OCI-LY1 (cell line): Measurements from ENCODE around the gene GOSR1.
"Not testable (repeated sequence)": the region's sequence is repeated elsewhere in the genome, so short reads cannot be mapped to it uniquely, and the experiment has no call there.

Experiments
- H2AFZ ChIP-seq: fragments of 200-600 bp; sonication (generic), shearing (Covaris generic); 2 replicates; pipeline ENCODE4 v1.6.0; 2014; ENCODE audit warnings: antibody characterized with exemption, mild to moderate bottlenecking, low read length
- H3F3A ChIP-seq: fragments of 200-600 bp; sonication (generic), shearing (Covaris generic); 2 replicates; pipeline ENCODE4 v1.6.0; 2014; ENCODE audit warnings: mild to moderate bottlenecking, antibody characterized with exemption, low read length, moderate library complexity; ENCODE audit not compliant: insufficient read depth
- H3K27ac ChIP-seq: fragments of 200-600 bp; sonication (generic); 2 replicates; pipeline ENCODE4 v1.5.1; 2014; ENCODE audit warnings: low read length, mixed run types, mild to moderate bottlenecking, low read depth; ENCODE audit not compliant: poor library complexity, severe bottlenecking
- H3K27me3 ChIP-seq: fragments of 200-600 bp; sonication (generic); 2 replicates; pipeline ENCODE4 v1.6.0; 2014; ENCODE audit warnings: antibody characterized with exemption, mild to moderate bottlenecking, low read length, moderate library complexity; ENCODE audit not compliant: insufficient read depth
- H3K36me3 ChIP-seq: fragments of 200-600 bp; sonication (generic); 2 replicates; pipeline ENCODE4 v1.6.1; 2014; ENCODE audit warnings: mild to moderate bottlenecking, antibody characterized with exemption, low read length, moderate library complexity, mixed read lengths; ENCODE audit not compliant: insufficient read depth
- H3K4me1 ChIP-seq: fragments of 200-600 bp; sonication (generic); 2 replicates; pipeline ENCODE4 v1.5.1; 2014; ENCODE audit warnings: mild to moderate bottlenecking, low read length, moderate library complexity; ENCODE audit not compliant: insufficient read depth, severe bottlenecking
- H3K4me2 ChIP-seq: fragments of 200-600 bp; sonication (generic), shearing (Covaris generic); 2 replicates; pipeline ENCODE4 v1.6.1; 2014; ENCODE audit warnings: low read length
- H3K4me3 ChIP-seq: fragments of 200-600 bp; sonication (generic); 2 replicates; pipeline ENCODE4 v1.5.1; 2014; ENCODE audit warnings: low read length, low read depth, mild to moderate bottlenecking, mixed read lengths; ENCODE audit not compliant: poor library complexity, severe bottlenecking
- H3K79me2 ChIP-seq: fragments of 200-600 bp; shearing (Covaris generic); 2 replicates; pipeline ENCODE4 v1.6.1; 2016; ENCODE audit warnings: mixed run types, low read length, mixed read lengths; ENCODE audit not compliant: insufficient read depth
- H3K9ac ChIP-seq: fragments of 200-600 bp; sonication (generic), shearing (Covaris generic); 2 replicates; pipeline ENCODE4 v1.6.1; 2014; ENCODE audit warnings: mild to moderate bottlenecking, low read length, mixed read lengths
- H3K9me2 ChIP-seq: fragments of 200-600 bp; sonication (generic), shearing (Covaris generic); 2 replicates; pipeline ENCODE4 v1.6.1; 2014; ENCODE audit warnings: low read depth, mild to moderate bottlenecking, low read length, mixed read lengths
- H3K9me3 ChIP-seq: fragments of 200-600 bp; shearing (Covaris generic); 2 replicates; pipeline ENCODE4 v1.6.1; 2014; ENCODE audit warnings: low read length, mixed read lengths
- H4K20me1 ChIP-seq: fragments of 200-600 bp; sonication (generic), shearing (Covaris generic); 2 replicates; pipeline ENCODE4 v1.6.0; 2016; ENCODE audit warnings: mild to moderate bottlenecking, low read length; ENCODE audit not compliant: insufficient read depth
- CTCF ChIP-seq: fragments of 200-600 bp; sonication (generic), shearing (Covaris generic); IDR thresholded peaks from 2 replicates; pipeline ENCODE4 v1.5.1; 2017; ENCODE audit warnings: mild to moderate bottlenecking, antibody characterized with exemption, low read length, moderate library complexity, mixed read lengths
- EZH2 ChIP-seq: fragments of 200-600 bp; sonication (generic), shearing (Covaris generic); IDR thresholded peaks from 2 replicates; pipeline ENCODE4 v1.8.0; 2017; ENCODE audit warnings: borderline replicate concordance, mixed run types, mild to moderate bottlenecking, antibody characterized with exemption, low read length, moderate library complexity, mixed read lengths

The GOSR1 gene

GRCh38 chr17:30573603-30574175 is 96.5 kb downstream of the GOSR1 start:
- Histone ChIP-seq H3K36me3 (no peaks in the 10 kb centered on the region), H4K20me1 (no peaks in the 10 kb centered on the region)
- no peak for TF ChIP-seq EZH2
- no peak for TF ChIP-seq CTCF

GRCh38 chr17:30574309-30574708 is 97.1 kb downstream of the GOSR1 start:
- H3K9ac ChIP-seq, H3K9me3 ChIP-seq, H3K27ac ChIP-seq, H4K20me1 ChIP-seq, H3K4me3 ChIP-seq, H3K4me1 ChIP-seq, H3K4me2 ChIP-seq, H3K27me3 ChIP-seq, H3K79me2 ChIP-seq, H2AFZ ChIP-seq, H3K9me2 ChIP-seq, H3F3A ChIP-seq, H3K36me3 ChIP-seq: not testable (repeated sequence)

More at GRCh38 chr17:30573603-30574175, 96.5 kb downstream of the GOSR1 start:
- H3K79me2 ChIP-seq, result no peaks in the 10 kb centered on the region
- no peak overlapping the region for H3K9ac ChIP-seq
- H3K4me1 ChIP-seq, result no peaks in the 10 kb centered on the region
- H3K4me3 ChIP-seq, result no peak overlapping the region
- H3F3A ChIP-seq, result no peaks in the 10 kb centered on the region
- H3K27ac ChIP-seq, result no peak overlapping the region
- H3K27me3 ChIP-seq, result no peaks in the 10 kb centered on the region
- no peak overlapping the region for H2AFZ ChIP-seq
- H3K9me3 ChIP-seq, result no peaks in the 10 kb centered on the region
- no peaks in the 10 kb centered on the region for H3K9me2 ChIP-seq
- no peak overlapping the region for H3K4me2 ChIP-seq

- not testable (repeated sequence) for H4K20me1 ChIP-seq, H3K36me3 ChIP-seq, H3K9ac ChIP-seq, H3K4me1 ChIP-seq, H3K27ac ChIP-seq, H3K9me2 ChIP-seq, H3K27me3 ChIP-seq, H3K4me2 ChIP-seq, H3K9me3 ChIP-seq, H3F3A ChIP-seq, H3K79me2 ChIP-seq, H2AFZ ChIP-seq, H3K4me3 ChIP-seq
These were observed 97.6 kb downstream of the GOSR1 start for GRCh38 chr17:30574806-30575205.

- H3K27ac ChIP-seq, H3K4me1 ChIP-seq, H3K9me3 ChIP-seq, H2AFZ ChIP-seq, H3K4me3 ChIP-seq, H4K20me1 ChIP-seq, H3K9ac ChIP-seq, H3K9me2 ChIP-seq, H3F3A ChIP-seq, H3K36me3 ChIP-seq, H3K27me3 ChIP-seq, H3K4me2 ChIP-seq, H3K79me2 ChIP-seq: not testable (repeated sequence)
These were observed 98.6 kb downstream of the GOSR1 start for GRCh38 chr17:30575648-30576325.
